ENCODE measurements around the gene PYGM.
A peak's percentile ranks its signal among the peaks of the same experiment; 100 is the strongest.

The PYGM gene

DNA sequence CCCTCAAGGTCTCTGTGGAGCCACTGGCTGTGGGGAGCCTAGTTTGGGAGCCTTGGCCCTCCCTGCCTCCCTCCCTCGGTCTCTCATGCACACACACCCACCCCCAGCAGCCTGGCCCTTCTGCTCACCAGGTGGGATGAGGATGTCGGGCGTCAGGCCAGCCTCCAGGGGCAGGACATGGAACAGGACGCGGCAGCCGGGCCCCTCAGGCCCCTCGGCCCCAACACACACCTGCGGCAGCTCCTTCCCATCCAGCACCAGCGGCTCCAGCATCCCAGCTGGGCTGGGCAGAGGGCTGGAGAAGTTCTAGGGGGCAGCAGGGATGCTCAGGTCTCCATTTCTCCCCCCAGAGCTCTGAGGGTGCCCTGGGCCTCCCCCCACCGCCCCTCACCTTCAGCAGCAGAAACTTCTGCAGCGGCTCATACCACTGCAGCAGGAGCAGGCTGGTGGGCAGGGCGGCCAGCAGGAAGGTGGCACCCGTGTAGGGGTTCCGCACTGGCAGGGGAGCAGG lies 32.1 kb upstream of the PYGM start:
- no peak for DNase-seq (ENCODE audit: low read depth)

DNA sequence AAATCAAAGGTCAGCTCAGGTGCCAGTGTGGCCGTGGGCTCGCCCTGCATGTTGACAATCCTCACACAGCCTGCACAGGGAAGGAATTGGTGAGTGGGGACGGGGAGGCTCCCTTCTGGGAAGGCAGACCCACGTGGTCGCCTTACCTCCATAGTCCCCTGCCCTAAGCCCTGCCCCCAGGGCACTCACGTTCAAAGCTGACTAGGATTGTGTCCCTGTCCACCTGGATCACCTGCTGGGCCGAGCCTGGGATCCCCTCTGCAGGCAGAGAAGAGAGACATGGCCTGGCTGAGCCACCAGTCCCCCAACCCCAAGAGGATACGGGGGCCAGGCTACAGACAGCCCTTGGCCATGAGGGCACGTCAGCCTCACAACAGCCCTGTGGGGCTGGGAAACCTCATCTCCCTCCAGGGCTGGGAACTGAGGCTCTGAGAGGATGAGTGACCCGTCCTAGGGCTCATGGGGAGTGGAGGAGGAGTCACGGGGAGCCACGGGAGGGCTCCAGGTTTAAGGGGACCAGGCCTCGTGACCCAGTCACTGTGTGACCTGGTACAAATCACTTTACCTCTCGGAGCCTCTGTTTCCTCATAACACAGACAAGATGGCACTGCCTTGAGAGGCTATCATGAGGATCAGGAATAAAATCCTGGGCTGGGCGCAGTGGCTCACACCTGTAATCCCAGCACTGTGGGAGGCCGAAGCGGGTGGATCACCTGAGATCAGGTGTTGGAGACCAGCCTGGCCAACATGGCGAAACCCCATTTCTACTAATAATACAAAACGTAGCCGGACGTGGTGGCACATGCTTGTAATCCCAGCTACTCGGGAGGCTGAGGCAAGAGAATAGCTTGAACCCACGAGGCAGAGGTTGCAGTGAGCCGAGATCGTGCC lies 30.7 kb upstream of the PYGM start:
- no peak for DNase-seq (ENCODE audit: low read depth)

DNA sequence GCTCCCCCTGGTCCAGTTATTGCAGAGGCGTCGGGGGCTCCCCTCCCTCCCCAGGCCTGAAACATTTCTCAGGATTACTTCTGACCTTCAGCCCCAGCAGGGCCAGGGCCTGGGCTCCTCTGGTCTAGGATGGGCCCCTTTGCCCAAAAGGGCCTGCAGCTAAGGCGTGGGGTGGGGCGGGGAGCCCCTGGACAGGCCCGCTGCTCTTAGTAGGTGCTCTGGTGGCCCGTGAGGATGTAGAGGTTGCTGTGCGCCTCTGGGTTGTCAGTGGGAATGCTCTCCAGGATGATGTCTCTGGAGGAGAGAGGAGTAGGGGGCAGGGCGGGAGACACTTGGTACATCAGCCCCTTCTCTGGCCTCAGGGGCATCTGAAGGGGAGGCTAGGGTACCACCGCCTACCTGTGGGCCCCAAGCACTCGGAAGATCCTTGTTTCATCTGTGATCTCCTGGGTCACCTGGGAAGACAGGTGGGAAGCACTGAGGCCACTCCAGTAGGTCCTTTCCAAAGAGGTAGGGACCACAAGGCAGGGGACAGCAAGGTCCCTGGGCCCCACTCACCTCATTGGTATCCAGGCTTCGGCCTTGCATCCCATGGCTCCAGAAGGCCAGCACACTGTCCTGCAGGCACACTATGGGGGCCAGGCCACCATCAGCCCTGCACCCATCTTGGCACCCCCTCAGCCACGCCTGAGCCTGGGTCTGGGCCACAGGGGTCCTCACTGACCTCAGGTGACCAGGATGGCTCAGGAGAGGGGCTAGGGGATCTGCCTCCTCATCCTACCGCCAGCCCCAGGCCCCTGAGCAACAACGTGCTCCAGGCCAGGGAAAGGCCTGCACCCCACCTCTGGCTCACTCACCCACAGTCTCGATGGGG lies 29.8 kb upstream of the PYGM start:
- no peak for DNase-seq (ENCODE audit: low read depth)

DNA sequence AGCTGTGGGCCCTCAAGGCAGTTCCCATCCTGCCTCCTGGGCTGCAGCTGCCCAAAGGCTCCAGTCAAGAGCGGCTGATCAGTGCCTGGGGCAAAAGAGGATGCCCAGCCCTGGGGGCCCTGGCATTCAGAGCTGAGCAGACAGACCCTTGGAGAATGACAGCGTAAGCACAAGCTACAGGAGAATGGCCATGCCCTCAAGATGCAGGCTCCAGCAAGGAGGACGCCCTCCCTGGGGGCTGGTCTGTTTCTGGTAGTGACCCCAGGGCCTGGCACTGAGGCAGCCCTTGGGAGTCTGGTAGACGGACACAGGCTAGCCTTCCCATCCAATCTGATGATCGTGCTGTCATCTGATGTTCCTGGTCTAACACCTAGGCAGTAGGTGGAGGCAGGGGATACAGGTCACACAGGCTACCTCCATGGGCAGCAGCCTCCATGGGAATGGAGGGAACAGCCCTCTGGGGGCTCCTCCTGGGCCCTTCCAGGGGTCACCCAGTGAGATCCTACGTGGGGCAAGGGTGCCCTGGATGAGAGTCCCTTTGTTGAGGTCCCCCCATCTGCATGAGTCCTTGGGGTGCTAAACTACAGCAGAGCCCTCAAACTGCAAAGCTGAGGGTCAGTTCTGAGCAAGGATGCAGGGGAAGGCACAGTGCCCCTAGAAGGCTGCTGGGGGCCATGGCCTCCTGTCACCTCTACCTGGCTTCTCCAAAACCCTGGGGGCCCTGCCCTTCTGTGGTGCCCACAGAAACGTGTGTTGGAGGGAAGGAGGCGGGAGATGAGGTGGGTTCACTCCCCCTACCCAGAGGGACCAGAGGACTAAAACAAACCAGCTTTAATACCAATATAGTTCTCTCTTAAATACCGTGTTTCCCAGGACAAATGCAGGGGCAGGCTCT lies 28.8 kb upstream of the PYGM start:
- DNase-seq (ENCODE audit: low read depth) = no peak

DNA sequence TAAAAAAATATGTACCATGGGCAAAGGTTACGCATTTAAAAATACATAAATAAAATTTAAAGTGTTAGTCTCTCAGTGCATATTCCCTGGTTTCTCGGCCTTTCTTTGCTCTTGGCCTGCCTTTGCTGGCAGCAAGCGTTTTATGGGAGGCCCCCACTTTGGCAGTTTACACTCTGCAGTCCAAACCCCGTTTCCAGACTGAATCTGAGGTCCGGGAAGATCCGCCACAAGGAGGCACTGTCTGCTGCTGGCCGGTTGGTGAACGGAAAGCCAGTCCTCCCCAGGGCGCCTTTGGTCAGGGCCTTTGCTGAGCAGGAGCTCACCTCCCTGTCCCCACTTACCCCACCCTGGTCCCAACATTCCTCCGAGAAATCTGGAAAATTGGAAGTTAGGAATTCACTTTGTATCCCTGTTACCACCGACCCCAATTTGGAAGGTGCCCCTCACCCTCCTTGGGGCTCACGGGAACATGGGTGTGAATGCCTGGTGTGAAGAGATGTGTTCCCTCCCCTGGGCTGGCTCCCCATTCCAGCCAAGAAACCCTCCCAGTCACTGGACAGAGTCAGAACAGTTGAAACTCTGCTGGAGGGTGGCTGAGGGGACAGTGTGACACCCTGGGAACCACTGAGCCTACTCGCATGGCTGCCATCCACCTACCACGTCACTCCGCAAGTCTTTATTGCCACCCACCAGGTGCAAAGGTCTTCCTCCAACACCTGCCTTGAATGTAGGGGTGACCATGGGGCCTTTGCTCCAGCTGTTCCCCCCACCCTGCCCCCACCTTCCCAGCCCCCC lies 27.9 kb upstream of the PYGM start:
- DNase-seq (ENCODE audit: low read depth) = no peak

DNA sequence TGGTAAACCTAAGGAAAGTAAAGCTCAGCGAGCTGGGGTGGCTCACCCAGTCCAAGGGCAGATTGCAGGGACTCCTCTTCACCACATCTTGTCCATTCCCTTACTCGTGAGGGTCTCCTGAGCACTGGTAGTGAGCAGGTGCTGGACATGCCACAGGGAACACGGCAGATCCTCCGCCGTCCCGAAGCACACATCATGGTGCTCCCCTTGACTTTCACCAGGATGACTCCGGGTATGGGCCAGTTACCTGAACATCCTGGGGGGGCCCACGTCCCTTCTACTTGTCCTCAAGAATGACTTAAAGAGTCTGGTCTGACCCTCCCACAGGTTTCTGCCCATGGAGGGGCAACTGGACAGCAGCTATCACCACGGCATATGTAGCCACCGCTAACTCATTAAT lies 26.5 kb upstream of the PYGM start:
- no peak for DNase-seq (ENCODE audit: low read depth)

DNA sequence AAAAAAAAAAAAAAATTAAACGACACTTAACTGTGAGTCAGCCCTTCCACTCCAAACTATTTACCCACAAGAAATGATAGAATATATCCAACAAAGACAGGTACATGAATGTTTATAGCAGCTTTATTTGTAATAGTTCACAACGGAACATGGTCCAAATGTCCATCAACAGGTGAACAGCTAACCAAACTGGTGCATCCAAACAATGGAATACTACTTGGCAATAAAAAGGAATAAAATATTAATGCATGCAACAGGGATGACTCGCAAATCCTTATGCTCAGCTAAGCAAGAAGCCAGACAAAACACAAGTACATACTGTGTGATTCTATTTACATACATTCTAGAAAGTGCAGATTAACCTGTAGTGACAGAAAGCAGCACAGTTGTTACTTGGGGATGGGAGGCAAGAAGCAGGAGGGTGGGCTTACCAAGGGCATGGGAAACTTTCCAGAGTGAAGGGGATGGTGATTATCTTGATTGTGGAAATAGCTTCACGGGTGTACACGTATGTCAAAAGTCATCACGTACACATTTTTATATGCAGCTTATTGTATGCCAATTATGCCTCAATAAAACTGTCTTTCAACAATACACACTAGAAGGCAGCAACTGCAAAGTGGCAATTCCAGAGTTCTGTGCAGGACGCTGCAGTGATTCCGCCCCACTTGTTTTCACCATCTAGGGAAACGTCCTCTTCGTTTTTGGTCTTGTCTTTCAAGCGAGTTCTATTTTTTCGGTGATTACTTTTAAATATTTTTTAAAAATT lies 25.2 kb upstream of the PYGM start:
- no peak for DNase-seq (ENCODE audit: low read depth)

DNA sequence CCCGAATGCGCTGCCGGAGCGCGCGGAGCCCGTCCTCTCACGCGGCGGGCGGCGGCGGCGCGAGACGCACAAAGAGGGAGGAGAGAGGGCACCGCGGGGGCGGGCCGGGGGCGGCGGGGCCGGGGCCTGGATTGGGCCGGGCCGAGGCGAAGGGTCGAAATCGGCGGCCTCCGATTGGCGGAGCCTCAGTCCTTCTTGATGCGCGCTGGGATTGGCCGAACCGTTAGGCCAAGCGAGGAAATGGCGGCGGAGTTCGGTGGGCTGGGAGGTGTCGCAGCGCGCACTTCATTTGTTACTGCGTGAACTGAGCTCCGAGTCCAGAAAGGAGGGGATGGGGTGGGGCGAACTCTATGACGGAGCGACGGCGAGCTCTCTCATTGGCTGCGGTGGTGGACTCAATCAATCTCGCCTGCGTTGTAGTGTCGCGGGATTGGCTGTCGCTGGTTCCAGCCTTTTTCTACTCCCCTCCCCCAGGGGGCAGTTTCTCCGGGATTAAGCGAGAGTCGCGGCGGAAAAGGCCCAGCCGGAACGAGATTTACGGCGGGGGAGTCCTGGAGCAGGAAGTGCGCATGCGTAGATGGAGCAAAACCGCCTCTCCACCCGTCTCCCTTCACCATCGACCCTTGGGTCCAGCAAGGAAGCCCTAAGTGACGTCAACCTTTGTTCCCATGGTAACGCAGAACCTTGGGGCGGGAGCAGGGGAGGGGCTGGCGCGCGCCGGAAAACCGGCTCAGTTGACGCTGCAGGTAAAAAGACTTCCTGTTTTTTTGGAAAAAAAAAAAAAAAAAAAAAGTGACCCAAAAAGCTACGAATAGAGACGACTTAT lies 18.9 kb upstream of the PYGM start, which contains the start of gene SF1:
SF1 (minus strand) TSS at position 70 of the 826 bp plus-strand sequence. CDS start 150 bp downstream, outside the sequence.
- DNase-seq (ENCODE audit: low read depth) = peak; percentile 100

DNA sequence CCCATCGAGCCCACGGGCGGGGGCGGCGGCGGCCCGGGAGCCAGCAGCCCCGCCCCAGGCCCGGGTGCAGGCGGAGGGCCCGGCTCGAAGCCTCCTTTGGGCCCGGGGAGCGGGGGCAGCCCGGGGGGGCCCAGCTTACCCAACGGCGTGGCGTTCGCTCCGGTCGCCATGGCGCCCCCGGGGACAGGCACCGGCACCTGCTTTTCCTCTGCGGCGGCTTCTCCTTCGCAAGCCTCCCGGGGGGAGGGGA lies 18.4 kb upstream of the PYGM start:
- no peak for DNase-seq (ENCODE audit: low read depth)

DNA sequence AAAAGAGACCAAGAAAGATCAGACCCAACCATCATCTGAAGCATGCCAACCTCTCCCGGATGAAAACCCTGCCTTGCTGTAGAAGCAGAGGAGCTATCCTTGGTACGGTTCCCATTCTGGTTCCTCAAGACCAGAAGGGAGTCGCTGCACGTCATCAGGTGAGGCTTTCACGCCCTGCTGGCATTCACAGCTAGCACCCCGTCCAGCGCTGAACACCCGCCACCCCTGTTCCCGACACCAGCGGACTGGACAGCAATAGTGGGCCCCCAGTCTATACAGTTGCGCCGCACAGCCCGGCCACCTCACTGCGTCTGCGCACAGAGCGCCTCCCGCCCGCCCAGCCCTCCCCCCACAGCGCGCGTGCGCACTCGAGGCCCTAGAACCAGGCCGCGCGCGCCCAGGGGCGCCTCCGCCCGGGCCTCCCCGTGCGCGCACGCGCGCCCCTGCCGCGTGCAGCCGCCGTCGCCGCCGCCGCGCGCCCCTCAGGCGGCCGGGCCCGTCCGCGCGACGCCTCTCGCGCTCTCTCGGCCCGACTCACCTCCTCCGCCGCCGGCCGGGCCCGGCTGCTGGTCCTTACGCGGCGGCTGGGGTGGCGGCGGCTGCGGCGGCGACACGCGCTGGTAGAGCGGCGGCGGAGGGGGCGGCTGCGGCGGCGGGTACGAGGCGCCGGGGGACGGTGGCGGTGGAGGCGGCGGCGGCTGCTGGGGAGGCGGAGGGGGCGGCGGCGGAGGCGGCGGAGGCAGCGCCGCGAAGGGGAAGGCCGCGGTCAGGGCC lies 17.9 kb upstream of the PYGM start:
- DNase-seq (ENCODE audit: low read depth) = peak; percentile 56

DNA sequence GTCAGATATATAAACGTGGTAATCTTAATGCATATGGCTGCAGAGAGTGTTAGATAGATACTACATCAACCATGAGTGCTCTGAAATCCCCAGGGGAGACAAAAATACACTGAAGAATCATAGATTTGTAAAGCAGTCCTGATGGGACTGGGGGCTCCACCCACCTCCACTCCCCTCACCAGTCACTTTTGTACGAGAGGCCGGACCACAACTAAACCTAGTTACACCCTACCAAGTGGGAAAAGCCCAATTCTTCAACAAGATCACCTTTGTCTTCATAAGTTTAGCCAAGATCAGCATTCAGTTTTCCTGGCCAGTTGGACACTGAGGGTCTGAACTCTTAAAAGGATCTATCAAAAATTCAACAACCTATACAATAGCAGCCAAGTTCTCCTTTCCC lies 17.1 kb upstream of the PYGM start:
- no peak for DNase-seq (ENCODE audit: low read depth)

DNA sequence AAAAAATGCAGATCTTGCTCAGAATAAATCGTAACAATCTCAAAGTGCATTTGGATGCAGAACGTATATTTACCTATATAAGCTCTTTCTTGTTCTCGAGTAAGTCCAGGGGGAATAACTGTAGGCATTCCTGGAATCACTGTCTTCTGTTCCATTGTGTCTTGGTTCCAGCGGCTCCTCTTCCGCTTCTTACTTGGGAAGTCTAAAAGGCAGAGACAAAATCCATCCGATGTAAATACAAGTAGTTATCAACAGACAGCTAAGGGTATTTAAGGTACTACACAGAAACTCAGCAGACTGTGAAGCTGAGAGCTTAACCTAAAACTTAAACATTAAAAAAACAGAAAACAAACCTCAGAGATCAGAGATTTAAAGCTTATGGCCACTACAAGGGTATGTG lies 16.7 kb upstream of the PYGM start:
- no peak for DNase-seq (ENCODE audit: low read depth)

DNA sequence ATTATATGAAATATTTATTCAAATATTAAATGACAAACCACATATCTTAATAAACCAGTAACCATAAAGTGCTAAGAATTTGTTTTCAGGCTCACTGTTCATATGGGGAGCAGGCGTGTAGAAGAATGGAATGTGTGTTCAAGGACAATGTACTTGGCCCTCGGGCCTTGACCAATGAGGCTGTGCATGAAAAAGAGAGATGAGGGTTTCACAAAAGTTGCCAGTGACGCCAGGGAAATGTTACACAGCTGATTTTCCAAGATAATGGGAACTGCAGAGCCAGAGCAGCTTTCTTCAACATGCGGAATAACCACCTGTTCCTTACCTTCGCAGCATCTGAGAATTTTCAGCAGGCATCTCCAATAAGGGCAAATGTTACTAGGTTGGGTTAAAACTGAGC lies 14.4 kb upstream of the PYGM start:
- DNase-seq (ENCODE audit: low read depth) = no peak

DNA sequence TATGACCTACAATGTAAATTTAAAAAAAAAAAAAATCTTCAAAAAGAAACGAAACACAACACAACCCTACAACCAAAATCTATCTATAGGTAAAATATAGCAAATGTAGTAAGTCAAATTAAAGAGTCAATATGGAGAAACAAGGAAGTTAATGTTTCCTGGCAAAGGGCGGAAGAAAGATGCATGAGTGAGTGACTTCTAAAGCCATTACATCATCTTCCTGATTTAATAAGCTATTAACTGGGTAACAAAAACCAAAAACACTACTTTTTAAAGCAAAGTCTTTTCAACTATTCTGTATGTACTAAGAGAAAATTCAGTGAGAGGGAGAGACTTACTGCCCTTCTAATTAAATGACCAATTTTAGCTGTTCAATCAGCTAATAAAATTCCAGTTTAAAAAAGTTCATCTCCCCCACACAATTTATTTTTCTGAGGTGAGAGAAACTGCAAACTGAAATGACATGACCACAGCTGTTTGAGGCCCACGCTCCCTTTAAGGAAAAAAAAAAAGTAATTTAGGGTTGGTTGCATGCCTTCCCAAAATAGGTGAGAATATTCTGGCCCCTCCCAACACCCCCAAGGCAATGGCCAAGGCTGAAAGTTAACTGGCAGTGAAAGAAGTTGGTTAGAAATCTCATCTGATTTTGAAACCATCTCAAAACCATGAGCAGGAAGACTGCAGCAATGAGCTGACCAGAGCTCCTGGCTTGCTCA lies 12.7 kb upstream of the PYGM start:
- no peak for DNase-seq (ENCODE audit: low read depth)

DNA sequence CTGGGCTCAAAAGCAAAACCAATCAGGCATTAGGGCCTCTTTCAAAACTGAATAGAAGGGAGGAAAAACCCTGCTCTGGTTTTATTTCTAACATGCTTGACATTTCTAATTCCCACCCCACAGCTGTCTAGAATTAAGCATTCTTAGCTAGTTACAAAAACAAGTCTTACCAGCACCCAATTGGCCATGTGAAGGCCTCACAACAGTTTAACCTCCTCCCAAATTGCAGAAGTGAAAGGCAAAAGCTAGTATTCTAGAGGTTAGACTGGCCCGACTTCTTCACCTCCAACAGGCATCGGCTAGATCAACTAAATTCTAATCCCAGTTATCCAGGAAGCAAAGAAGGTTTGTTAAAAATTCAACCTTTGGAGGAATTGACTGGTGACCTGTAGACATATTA lies 12.1 kb upstream of the PYGM start:
- no peak for DNase-seq (ENCODE audit: low read depth)

DNA sequence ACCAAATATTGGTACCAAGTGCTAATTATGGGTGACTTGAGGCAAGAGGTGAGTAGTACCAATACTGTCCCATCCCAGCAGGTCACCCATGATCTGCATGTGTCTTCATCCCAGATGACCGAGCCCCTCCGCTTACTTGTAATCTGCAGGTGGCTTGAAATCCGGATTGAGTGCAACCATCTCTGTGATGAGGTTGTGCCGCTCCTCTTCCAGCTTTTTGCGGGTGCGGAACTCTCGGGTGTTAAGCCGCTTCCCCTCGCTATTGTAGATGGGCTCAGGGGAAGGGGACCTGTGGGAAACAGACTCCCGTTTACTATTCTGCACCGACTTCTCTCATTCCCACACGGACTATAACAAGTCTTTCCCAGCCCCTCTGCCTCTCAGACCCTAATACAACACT lies 10.3 kb upstream of the PYGM start:
- no peak for DNase-seq (ENCODE audit: low read depth)

DNA sequence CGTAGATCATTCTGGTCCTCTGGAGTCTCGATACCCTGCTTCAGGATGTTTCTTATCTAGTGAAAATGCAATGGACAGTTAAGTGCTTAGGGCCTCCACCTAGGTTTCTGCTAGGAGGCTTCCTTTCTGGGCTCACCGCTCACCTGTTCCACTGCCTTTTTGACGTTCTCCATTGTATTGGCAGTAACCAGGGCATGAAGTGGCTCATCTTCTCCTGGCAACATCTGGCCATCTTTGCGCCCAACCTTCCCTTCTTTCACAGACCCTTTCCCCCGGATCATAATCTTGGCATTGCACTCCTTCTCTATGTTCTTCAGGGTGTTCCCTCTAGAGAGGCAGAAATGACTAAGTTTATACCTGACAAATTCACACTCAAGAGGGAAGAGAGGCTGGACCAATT lies 9.5 kb upstream of the PYGM start:
- no peak for DNase-seq (ENCODE audit: low read depth)

DNA sequence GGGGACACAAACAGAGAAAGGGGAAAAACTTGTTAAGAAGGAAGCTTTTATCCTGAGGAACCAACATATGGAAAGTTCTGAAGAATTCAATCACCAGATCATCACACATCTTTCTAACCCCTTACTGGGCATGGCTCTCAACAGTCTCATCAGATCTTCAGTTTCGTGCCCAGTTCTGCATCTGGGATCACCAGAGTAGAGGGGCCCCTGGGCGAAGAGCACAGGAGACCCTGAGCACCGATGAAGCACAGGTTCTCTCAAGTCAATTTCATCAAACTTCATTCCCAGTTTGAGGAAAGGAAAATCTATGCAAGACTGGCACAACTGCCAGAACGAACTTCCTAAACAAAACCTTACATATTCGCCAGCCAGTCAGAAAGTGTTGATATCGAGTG lies 8.5 kb upstream of the PYGM start:
- no peak for DNase-seq (ENCODE audit: low read depth)

Data from HS-27A (cell line).